Endothelial cell of umbilical vein (primary cell): Measurements from ENCODE around the gene CRYL1. TPM values are rescaled to one million over a fixed set of nuclear protein-coding genes. Genes with fewer than 3 reads are reported as not detected.

Experiments used
- BruUV-seq: library from RNA; stranded (reverse); fragments of 400-500 nt; replicated peaks from 2 replicates; lab custom pipeline; 2021; lab: Mats Ljungman, UMichigan
- CTCF ChIA-PET: fragments of 300-600, 350-600 bp; sonication (Branson Sonifier 250); formaldehyde crosslinking; loops from one replicate; lab custom pipeline; 2021; ENCODE audit warnings: antibody characterized with exemption, inconsistent platforms; lab: Charles Lee
- POLR2A ChIA-PET: fragments of 300-600, 350-600 bp; sonication (Branson Sonifier 250); formaldehyde crosslinking; loops from one replicate; lab custom pipeline; 2021; ENCODE audit warnings: antibody characterized with exemption, inconsistent platforms; lab: Charles Lee
- DNase-seq: peaks from one replicate; pipeline ENCODE4 v3.0.0-alpha.2; 2011; ENCODE audit warnings: low read depth, low spot score
- FAIRE-seq: peaks from 2 replicates; lab custom pipeline; 2011; peaks lifted over from hg19 to GRCh38; lab: Jason Lieb, UNC
- H2AFZ ChIP-seq: 2 replicates; pipeline ENCODE4 v1.6.0; 2012; ENCODE audit warnings: low read depth, low read length, control low read depth, inconsistent platforms
- H3K27ac ChIP-seq: 2 replicates; pipeline ENCODE4 v1.5.1; 2011; ENCODE audit warnings: low read depth, mild to moderate bottlenecking, control low read depth, low read length, moderate library complexity; ENCODE audit not compliant: insufficient read depth
- H3K27me3 ChIP-seq, 2 experiments: 2 replicates each; pipeline versions ENCODE4 v1.6.0 to v1.6.1; 2011; ENCODE audit warnings: low read length in 2 of 2, mixed read lengths in 1 of 2; ENCODE audit not compliant: control insufficient read depth in 2 of 2, insufficient read depth in 2 of 2
- H3K36me3 ChIP-seq, 2 experiments: 2 replicates in 1 of 2; 3 replicates in 1 of 2; pipeline ENCODE4 v1.5.1; 2011; ENCODE audit warnings: low read length in 2 of 2, mild to moderate bottlenecking in 1 of 2, moderate library complexity in 1 of 2; ENCODE audit not compliant: control insufficient read depth in 2 of 2, insufficient read depth in 2 of 2; ENCODE audit errors: extremely low read depth in 1 of 2
- H3K4me1 ChIP-seq: 3 replicates; pipeline ENCODE4 v1.5.1; 2011; ENCODE audit warnings: mild to moderate bottlenecking, low read length; ENCODE audit not compliant: control insufficient read depth, insufficient read depth; ENCODE audit errors: extremely low read depth
- H3K4me2 ChIP-seq: 2 replicates; pipeline ENCODE4 v1.6.1; 2011; ENCODE audit warnings: low read length, control low read depth, mixed read lengths; ENCODE audit not compliant: insufficient read depth
- H3K4me3 ChIP-seq, 3 experiments: fragments of 200-600 bp in 1 of 3; sonication (generic), shearing (Covaris generic) in 1 of 3; replicated peaks in 1 of 3; 2 replicates each; pipeline ENCODE4 v1.5.1; 2011 to 2016; ENCODE audit warnings: control low read depth in 3 of 3, low read length in 3 of 3, mild to moderate bottlenecking in 2 of 3, inconsistent platforms in 1 of 3, low read depth in 1 of 3, moderate library complexity in 1 of 3; ENCODE audit not compliant: insufficient read depth in 1 of 3
- H3K79me2 ChIP-seq: 2 replicates; pipeline ENCODE4 v1.6.0; 2012; ENCODE audit warnings: low read length, inconsistent platforms; ENCODE audit not compliant: control insufficient read depth, insufficient read depth
- H3K9ac ChIP-seq: replicated peaks from 2 replicates; pipeline ENCODE3; 2011; ENCODE audit warnings: low read length, control low read depth; ENCODE audit not compliant: insufficient read depth; ENCODE audit errors: extremely low read depth
- H3K9me1 ChIP-seq: replicated peaks from 3 replicates; pipeline ENCODE4 v1.6.0; 2011; ENCODE audit warnings: mild to moderate bottlenecking, low read length; ENCODE audit not compliant: control insufficient read depth, insufficient read depth; ENCODE audit errors: extremely low read depth
- H3K9me3 ChIP-seq: replicated peaks from 2 replicates; pipeline ENCODE4 v1.5.1; 2012; ENCODE audit warnings: low read length, inconsistent platforms; ENCODE audit not compliant: control insufficient read depth, insufficient read depth
- H4K20me1 ChIP-seq: replicated peaks from 2 replicates; pipeline ENCODE3; 2011; ENCODE audit warnings: mild to moderate bottlenecking, low read length; ENCODE audit not compliant: control insufficient read depth, insufficient read depth; ENCODE audit errors: extremely low read depth
- EZH2 ChIP-seq: IDR thresholded peaks from 2 replicates; pipeline ENCODE4 v1.6.1; 2012; ENCODE audit warnings: borderline replicate concordance, low read depth, mild to moderate bottlenecking, moderate library complexity, low read length, inconsistent platforms; ENCODE audit not compliant: severe bottlenecking
- FOS ChIP-seq: IDR thresholded peaks from 2 replicates; pipeline ENCODE4 v1.6.1; 2011; ENCODE audit warnings: mild to moderate bottlenecking, low read length, moderate library complexity, borderline replicate concordance; ENCODE audit not compliant: insufficient read depth
- GATA2 ChIP-seq: IDR thresholded peaks from 2 replicates; pipeline ENCODE4 v1.7.0; 2011; ENCODE audit warnings: low read depth, mild to moderate bottlenecking, moderate library complexity, mixed read lengths, low read length; ENCODE audit not compliant: insufficient read length, insufficient read depth
- JUN ChIP-seq: IDR thresholded peaks from 2 replicates; pipeline ENCODE4 v1.6.1; 2011; ENCODE audit warnings: borderline replicate concordance, low read depth; ENCODE audit not compliant: insufficient read length, insufficient read depth
- MYC ChIP-seq: IDR thresholded peaks from one replicate; pipeline ENCODE4 v1.6.1; 2011; ENCODE audit warnings: mild to moderate bottlenecking, low read depth, low read length
- POLR2A ChIP-seq: IDR thresholded peaks from 2 replicates; pipeline ENCODE4 v1.6.1; 2012; ENCODE audit warnings: low read depth, mild to moderate bottlenecking, control low read depth, low read length
- POLR2AphosphoS5 ChIP-seq: IDR thresholded peaks from 2 replicates; pipeline ENCODE4 v1.6.1; 2012; ENCODE audit warnings: low read depth, mild to moderate bottlenecking, control low read depth, low read length, moderate library complexity; ENCODE audit not compliant: insufficient read depth
- dilution Hi-C: fragments of 300-500 bp; cut with MboI; formaldehyde crosslinking; loops from one replicate; pipeline ENCODE4 v1.15.0; 2019; ENCODE audit warnings: low sequenced_read_pairs; ENCODE audit not compliant: extremely low pct_ligation_motif_present
- intact Hi-C: fragments of 100-400 bp; cut with micrococcal nuclease; formaldehyde crosslinking; loops from one replicate; pipeline ENCODE4 v1.10.0; 2022
- polyA plus RNA-seq, 4 experiments: library from polyadenylated mRNA; depleted of rRNA in 3 of 4; stranded (reverse) in 3 of 4; unstranded in 1 of 4; fragments of >200 nt; gene quantifications; 2 replicates each; pipeline versions ENCODE4 v1.2.1 to v1.2.3, GENCODE V29; 2011 to 2012; ENCODE audit warnings: missing spikeins in 1 of 4
- total RNA-seq: library from RNA; stranded (reverse); gene quantifications from 2 replicates; pipeline ENCODE4 v1.2.3, GENCODE V29; 2021
- TF ChIP-seq, protein P1 (sequence below), 2 donors: IDR thresholded peaks; 1 replicate in 1 of 2; 2 replicates in 1 of 2; pipeline ENCODE4 v1.5.1; 2011; ENCODE audit warnings: low read length in 2 of 2, mild to moderate bottlenecking in 2 of 2, moderate library complexity in 2 of 2, control low read depth in 1 of 2, inconsistent platforms in 1 of 2, low read depth in 1 of 2; ENCODE audit not compliant: insufficient read depth in 1 of 2; ENCODE audit errors: extremely low read depth in 1 of 2
- TF ChIP-seq, protein P2 (sequence below): IDR thresholded peaks from 2 replicates; pipeline ENCODE4 v1.6.1; 2011; ENCODE audit not compliant: insufficient read depth, insufficient read length

Gene CRYL1
- total and polyA plus RNA-seq, 2 donors (not counting 3 experiments of a cell fraction or from before 2014, with no cell fraction given): 13.9 to 39.0 TPM

DNA sequence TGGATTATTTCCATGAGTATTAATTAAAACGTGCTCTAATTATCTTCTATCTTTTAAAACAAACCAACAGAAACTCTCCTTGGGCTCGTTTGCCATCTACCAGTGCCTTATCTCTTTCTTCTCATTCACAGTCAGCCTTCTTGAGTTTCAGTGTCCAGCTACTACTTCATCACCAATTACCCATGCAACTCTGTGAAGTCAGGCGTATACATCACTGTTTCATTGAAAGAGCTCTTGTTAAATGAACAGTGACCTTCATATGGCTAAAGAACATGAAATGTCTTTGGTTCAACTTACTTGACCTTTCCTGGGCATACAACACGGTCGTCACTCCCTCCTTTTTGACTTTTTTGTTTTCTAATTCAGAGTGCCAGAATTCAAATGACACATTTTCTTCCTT lies 36.1 kb upstream of the CRYL1 start:
- TF ChIP-seq MYC: no peak
- no peak for TF ChIP-seq POLR2A
- no peak for TF ChIP-seq EZH2
- TF ChIP-seq, protein P1, sequence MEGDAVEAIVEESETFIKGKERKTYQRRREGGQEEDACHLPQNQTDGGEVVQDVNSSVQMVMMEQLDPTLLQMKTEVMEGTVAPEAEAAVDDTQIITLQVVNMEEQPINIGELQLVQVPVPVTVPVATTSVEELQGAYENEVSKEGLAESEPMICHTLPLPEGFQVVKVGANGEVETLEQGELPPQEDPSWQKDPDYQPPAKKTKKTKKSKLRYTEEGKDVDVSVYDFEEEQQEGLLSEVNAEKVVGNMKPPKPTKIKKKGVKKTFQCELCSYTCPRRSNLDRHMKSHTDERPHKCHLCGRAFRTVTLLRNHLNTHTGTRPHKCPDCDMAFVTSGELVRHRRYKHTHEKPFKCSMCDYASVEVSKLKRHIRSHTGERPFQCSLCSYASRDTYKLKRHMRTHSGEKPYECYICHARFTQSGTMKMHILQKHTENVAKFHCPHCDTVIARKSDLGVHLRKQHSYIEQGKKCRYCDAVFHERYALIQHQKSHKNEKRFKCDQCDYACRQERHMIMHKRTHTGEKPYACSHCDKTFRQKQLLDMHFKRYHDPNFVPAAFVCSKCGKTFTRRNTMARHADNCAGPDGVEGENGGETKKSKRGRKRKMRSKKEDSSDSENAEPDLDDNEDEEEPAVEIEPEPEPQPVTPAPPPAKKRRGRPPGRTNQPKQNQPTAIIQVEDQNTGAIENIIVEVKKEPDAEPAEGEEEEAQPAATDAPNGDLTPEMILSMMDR (IDR thresholded peaks at IDR 0.05; ENCODE audit: extremely low read depth in 1 of 2, insufficient read depth in 1 of 2, low read depth in 1 of 2, low read length in 2 of 2): no peak
- TF ChIP-seq JUN: no peak
- TF ChIP-seq GATA2: no peak
- TF ChIP-seq, protein P2, sequence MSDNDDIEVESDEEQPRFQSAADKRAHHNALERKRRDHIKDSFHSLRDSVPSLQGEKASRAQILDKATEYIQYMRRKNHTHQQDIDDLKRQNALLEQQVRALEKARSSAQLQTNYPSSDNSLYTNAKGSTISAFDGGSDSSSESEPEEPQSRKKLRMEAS: no peak
- no peak for TF ChIP-seq FOS
- no peak for TF ChIP-seq POLR2AphosphoS5
- FAIRE-seq (no peak), DNase-seq (no peak)
- no peak overlapping the region for H3K4me3 ChIP-seq
- H3K9me1 ChIP-seq: no peaks in the 10 kb centered on the region
- no peak overlapping the region for H2AFZ ChIP-seq
- H3K4me1 ChIP-seq: peaks cover 3% of the 10 kb centered on the region
- CTCF ChIA-PET: interaction anchor here (0.7 to 1.5 kb wide), 2 partner anchors 315 to 363 kb away, joined by 3 read pairs; no protein-coding TSS in a partner anchor
- H3K9me3 ChIP-seq: no peaks in the 10 kb centered on the region
- POLR2A ChIA-PET: interaction anchor here (0.6 kb wide), 1 partner anchor 203 kb away, joined by 3 read pairs; no protein-coding TSS in a partner anchor
- intact Hi-C loops (no loop called here), dilution Hi-C loops (no loop called here)
- no peak overlapping the region for H3K4me2 ChIP-seq
- no TSS peak for BruUV-seq
- no peaks in the 10 kb centered on the region for H3K36me3 ChIP-seq
- no peak overlapping the region for H3K9ac ChIP-seq
- no peaks in the 10 kb centered on the region for H3K27me3 ChIP-seq
- no peaks in the 10 kb centered on the region for H3K79me2 ChIP-seq
- no peak overlapping the region for H3K27ac ChIP-seq
- H4K20me1 ChIP-seq: no peaks in the 10 kb centered on the region
